Ovary (tissue), 3 donors: ENCODE results near the gene ERG.

Experiments used
- CTCF ChIP-seq, 3 donors: fragments of 450-650 bp in 2 of 3; fragments of 200-600 bp in 1 of 3; IDR thresholded peaks; one replicate each; pipeline versions ENCODE4 v1.5.1 to v1.8.0; 2016 to 2022; ENCODE audit warnings: antibody characterized with exemption in 3 of 3, mild to moderate bottlenecking in 1 of 3
- EP300 ChIP-seq: sonication (generic); formaldehyde crosslinking; IDR thresholded peaks from one replicate; pipeline ENCODE4 v1.6.1; 2017; ENCODE audit warnings: antibody characterized with exemption
- POLR2A ChIP-seq: fragments of 450-650 bp; IDR thresholded peaks from one replicate; pipeline ENCODE4 v1.6.1; 2017; ENCODE audit warnings: antibody characterized with exemption, mild to moderate bottlenecking, moderate library complexity
- donor health status: DM: no; HTN: no; CAD: no.

GRCh38 chr21:38460171-38460742 lies 38.0 kb downstream of the ERG start:
- TF ChIP-seq CTCF (IDR thresholded peaks at IDR 0.05) (no peak), POLR2A (no peak), EP300 (no peak)
